Keratinocyte (primary cell): ENCODE results near the gene SDR9C7.

Source experiments
- EZH2 ChIP-seq: IDR thresholded peaks from one replicate; pipeline ENCODE4 v1.6.1; 2012; ENCODE audit warnings: inconsistent platforms, mild to moderate bottlenecking, low read length, moderate library complexity
- TF ChIP-seq, protein P1 (sequence below), 3 experiments: IDR thresholded peaks in 1 of 3; conservative IDR thresholded peaks in 1 of 3; optimal IDR thresholded peaks in 1 of 3; 2 replicates in 2 of 3; 3 replicates in 1 of 3; pipeline versions ENCODE3 to v1.5.1; 2011; ENCODE audit warnings: low read length in 3 of 3, mild to moderate bottlenecking in 3 of 3, moderate library complexity in 2 of 3, control low read depth in 1 of 3, inconsistent platforms in 1 of 3; ENCODE audit not compliant: insufficient read depth in 2 of 3; ENCODE audit errors: extremely low read depth in 1 of 3

DNA sequence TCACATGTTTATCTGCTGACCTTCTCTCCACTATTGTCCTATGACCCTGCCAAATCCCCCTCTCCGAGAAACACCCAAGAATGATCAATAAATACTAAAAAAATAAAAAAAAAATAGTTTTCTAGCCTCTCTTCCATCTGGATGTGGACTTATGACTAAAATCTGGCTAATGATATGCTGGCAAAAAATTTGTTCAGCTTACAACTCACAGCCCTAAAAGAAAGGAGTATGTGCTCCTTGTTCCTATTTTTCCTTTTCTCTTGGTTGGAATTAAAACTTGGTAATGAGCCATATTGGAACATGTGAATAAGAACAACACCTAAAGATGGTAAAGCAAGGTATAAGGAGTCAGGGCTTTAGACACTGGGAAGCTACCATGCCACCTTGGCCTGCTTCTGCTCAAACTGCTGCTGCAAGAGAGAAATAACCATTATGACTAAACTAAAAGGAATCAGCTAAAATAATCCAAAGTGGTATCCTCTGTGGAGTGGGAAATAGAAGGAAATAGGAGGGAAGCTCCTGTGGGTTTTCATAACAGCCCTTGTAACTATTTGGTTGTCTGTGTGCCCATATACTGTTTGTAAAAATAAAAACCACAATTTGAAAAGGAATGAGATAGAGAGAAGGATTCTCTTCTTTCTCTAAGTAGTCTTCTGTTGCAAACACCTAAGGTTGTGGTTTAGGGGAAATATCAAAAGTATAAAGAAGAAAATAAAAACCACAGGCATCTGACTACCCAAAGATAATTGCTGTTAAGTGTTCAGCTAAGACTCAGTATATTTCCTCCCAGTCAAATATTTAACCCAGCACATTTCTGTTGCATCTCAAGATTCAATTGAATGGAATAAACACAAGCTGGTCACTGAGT is 53.8 kb downstream of the SDR9C7 start:
- TF ChIP-seq, protein P1, sequence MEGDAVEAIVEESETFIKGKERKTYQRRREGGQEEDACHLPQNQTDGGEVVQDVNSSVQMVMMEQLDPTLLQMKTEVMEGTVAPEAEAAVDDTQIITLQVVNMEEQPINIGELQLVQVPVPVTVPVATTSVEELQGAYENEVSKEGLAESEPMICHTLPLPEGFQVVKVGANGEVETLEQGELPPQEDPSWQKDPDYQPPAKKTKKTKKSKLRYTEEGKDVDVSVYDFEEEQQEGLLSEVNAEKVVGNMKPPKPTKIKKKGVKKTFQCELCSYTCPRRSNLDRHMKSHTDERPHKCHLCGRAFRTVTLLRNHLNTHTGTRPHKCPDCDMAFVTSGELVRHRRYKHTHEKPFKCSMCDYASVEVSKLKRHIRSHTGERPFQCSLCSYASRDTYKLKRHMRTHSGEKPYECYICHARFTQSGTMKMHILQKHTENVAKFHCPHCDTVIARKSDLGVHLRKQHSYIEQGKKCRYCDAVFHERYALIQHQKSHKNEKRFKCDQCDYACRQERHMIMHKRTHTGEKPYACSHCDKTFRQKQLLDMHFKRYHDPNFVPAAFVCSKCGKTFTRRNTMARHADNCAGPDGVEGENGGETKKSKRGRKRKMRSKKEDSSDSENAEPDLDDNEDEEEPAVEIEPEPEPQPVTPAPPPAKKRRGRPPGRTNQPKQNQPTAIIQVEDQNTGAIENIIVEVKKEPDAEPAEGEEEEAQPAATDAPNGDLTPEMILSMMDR (optimal IDR thresholded peaks at IDR 0.05 in 1 of 3, IDR thresholded peaks at IDR 0.05 in 1 of 3, conservative IDR thresholded peaks at IDR 0.05 in 1 of 3; ENCODE audit: extremely low read depth in 1 of 3, insufficient read depth in 2 of 3, low read length in 3 of 3) = no peak
- TF ChIP-seq EZH2 = no peak
